OCI-LY7 (cell line): Measurements from ENCODE around the gene TCF12. TPM values are rescaled to one million over a fixed set of nuclear protein-coding genes. Genes with fewer than 3 reads are reported as not detected.
A peak's percentile ranks its signal among the peaks of the same experiment; 100 is the strongest.

Experiments
- BruUV-seq: library from RNA; stranded (reverse); fragments of 400-500 nt; replicated peaks from 2 replicates; lab custom pipeline; 2021; lab: Mats Ljungman, UMichigan
- CTCF ChIA-PET: fragments of 300-600 bp; sonication (Branson Sonifier 250); formaldehyde crosslinking; loops from one replicate; lab custom pipeline; 2022; ENCODE audit warnings: antibody characterized with exemption; ENCODE audit not compliant: unreplicated experiment; lab: Charles Lee
- POLR2A ChIA-PET: fragments of 300-600 bp; sonication (Branson Sonifier 250); formaldehyde crosslinking; loops from one replicate; lab custom pipeline; 2022; ENCODE audit warnings: antibody characterized with exemption; lab: Charles Lee
- DNase-seq: peaks from one replicate; pipeline ENCODE4 v3.0.0-alpha.2; 2015; ENCODE audit warnings: low spot score
- H2AFZ ChIP-seq: fragments of 200-600 bp; sonication (generic), shearing (Covaris generic); 2 replicates; pipeline ENCODE4 v1.6.1; 2014; ENCODE audit warnings: mild to moderate bottlenecking, antibody characterized with exemption, low read length, moderate library complexity
- H3K27ac ChIP-seq: fragments of 200-600 bp; sonication (generic); 2 replicates; pipeline ENCODE4 v1.5.1; 2014; ENCODE audit warnings: mixed run types, low read depth, mild to moderate bottlenecking, moderate library complexity, low read length, inconsistent platforms; ENCODE audit not compliant: poor library complexity, severe bottlenecking
- H3K36me3 ChIP-seq: fragments of 200-600 bp; sonication (generic); 2 replicates; pipeline ENCODE4 v1.6.1; 2014; ENCODE audit warnings: mild to moderate bottlenecking, antibody characterized with exemption, low read length, moderate library complexity, mixed read lengths; ENCODE audit not compliant: insufficient read depth
- H3K4me1 ChIP-seq: fragments of 200-600 bp; sonication (generic); 2 replicates; pipeline ENCODE4 v1.5.1; 2014; ENCODE audit warnings: mild to moderate bottlenecking, low read length; ENCODE audit not compliant: insufficient read depth, poor library complexity, severe bottlenecking
- H3K4me2 ChIP-seq: fragments of 200-600 bp; sonication (generic); 2 replicates; pipeline ENCODE4 v1.6.1; 2014; ENCODE audit warnings: mild to moderate bottlenecking, low read length
- H3K4me3 ChIP-seq: fragments of 200-600 bp; sonication (generic); 2 replicates; pipeline ENCODE4 v1.5.1; 2014; ENCODE audit warnings: mild to moderate bottlenecking, low read depth, low read length; ENCODE audit not compliant: poor library complexity, severe bottlenecking
- H3K79me2 ChIP-seq: fragments of 200-600 bp; sonication (generic); 2 replicates; pipeline ENCODE4 v1.6.1; 2016; ENCODE audit warnings: low read depth, mild to moderate bottlenecking, low read length, moderate library complexity, mixed read lengths; ENCODE audit not compliant: insufficient read depth
- H3K9me2 ChIP-seq: fragments of 200-600 bp; sonication (generic); 2 replicates; pipeline ENCODE4 v1.6.1; 2016; ENCODE audit warnings: mild to moderate bottlenecking, low read length, mixed read lengths; ENCODE audit not compliant: insufficient read depth
- H3K9me3 ChIP-seq: fragments of 200-600 bp; sonication (generic); 2 replicates; pipeline ENCODE4 v1.6.1; 2014; ENCODE audit warnings: mild to moderate bottlenecking, mixed run types, low read length, mixed read lengths
- H4K20me1 ChIP-seq: fragments of 200-600 bp; sonication (generic); 2 replicates; pipeline ENCODE4 v1.6.1; 2014; ENCODE audit warnings: mild to moderate bottlenecking, antibody characterized with exemption, low read length, moderate library complexity, mixed read lengths; ENCODE audit not compliant: insufficient read depth
- CTCF ChIP-seq: fragments of 200-600 bp; sonication (generic); conservative IDR thresholded peaks from 2 replicates; pipeline ENCODE4 v1.5.1; 2014; ENCODE audit warnings: mild to moderate bottlenecking, antibody characterized with exemption, low read length, moderate library complexity, mixed read lengths
- EZH2phosphoT487 ChIP-seq: fragments of 200-600 bp; sonication (generic); IDR thresholded peaks from 2 replicates; pipeline ENCODE4 v1.6.1; 2018; ENCODE audit warnings: low read depth, borderline replicate concordance, mild to moderate bottlenecking, mixed run types, antibody characterized with exemption, low read length, moderate library complexity, mixed read lengths
- intact Hi-C: fragments of 100-400 bp; cut with micrococcal nuclease; formaldehyde crosslinking; loops from one replicate; pipeline ENCODE4 v1.10.0; 2022; ENCODE audit not compliant: unreplicated experiment
- total RNA-seq, 2 experiments: library from RNA; depleted of rRNA in 1 of 2; stranded (reverse); fragments of >200 nt in 1 of 2; shearing (Covaris generic) in 1 of 2; gene quantifications; 2 replicates each; pipeline ENCODE4 v1.2.3, GENCODE V29; 2014 to 2022

The TCF12 gene
- total RNA-seq, 2 experiments from 2014 or later, result 51.6 to 139 TPM

- no TSS peak for BruUV-seq
Observed at GRCh38 chr15:56917652-56918045, 795 bp upstream of the TCF12 start.

GRCh38 chr15:56919031-56919608 is 676 bp downstream of the TCF12 start:
- H2AFZ ChIP-seq, result peak overlapping the region; percentile 93
- peaks cover 30% of the 10 kb centered on the region for H3K79me2 ChIP-seq
- POLR2A ChIA-PET, result interaction anchor here (1.1 to 1.3 kb wide), 4 partner anchors 9 to 262 kb away, joined by 3 to 5 read pairs (median 4); no protein-coding TSS in a partner anchor

More at GRCh38 chr15:56917652-56918045, 795 bp upstream of the TCF12 start:
- H3K4me2 ChIP-seq, result peak overlapping the region; percentile 74
- peak; percentile 11 for DNase-seq
- peak overlapping the region; percentile 93 for H2AFZ ChIP-seq
- CTCF ChIA-PET, result interaction anchor here (0.6 to 0.7 kb wide), 2 partner anchors 370 to 418 kb away, joined by 3 to 4 read pairs; no protein-coding TSS in a partner anchor
- H3K79me2 ChIP-seq, result peaks cover 30% of the 10 kb centered on the region
- H3K27ac ChIP-seq, result no peak overlapping the region
- peaks cover 19% of the 10 kb centered on the region for H3K36me3 ChIP-seq
- no peaks in the 10 kb centered on the region for H3K9me3 ChIP-seq
- H4K20me1 ChIP-seq, result peaks cover 8% of the 10 kb centered on the region; the same call in 1 of the 2 replicates
- H3K4me3 ChIP-seq, result peak overlapping the region; percentile 80
- peaks cover 30% of the 10 kb centered on the region for H3K4me1 ChIP-seq
- intact Hi-C loops, result loop anchor here (1.0 to 10.0 kb wide), 8 partner anchors 30 to 673 kb away; partner anchors contain the start of gene RFX7
- TF ChIP-seq EZH2phosphoT487 (no peak), CTCF (no peak)
- no peaks in the 10 kb centered on the region for H3K9me2 ChIP-seq
- POLR2A ChIA-PET, result interaction anchor here (0.6 to 1.4 kb wide), 5 partner anchors 11 to 476 kb away, joined by 3 to 5 read pairs (median 3); no protein-coding TSS in a partner anchor

More at GRCh38 chr15:56919031-56919608, 676 bp downstream of the TCF12 start:
- Histone ChIP-seq H3K4me2 (peak overlapping the region; percentile 74), H3K36me3 (peaks cover 32% of the 10 kb centered on the region), H3K9me2 (no peaks in the 10 kb centered on the region), H3K27ac (peak overlapping the region; percentile 74), H4K20me1 (peaks cover 8% of the 10 kb centered on the region; the same call in 1 of the 2 replicates), H3K4me3 (peak overlapping the region; percentile 80), H3K4me1 (peaks cover 30% of the 10 kb centered on the region), H3K9me3 (no peaks in the 10 kb centered on the region)
- intact Hi-C loops, result loop anchor here (2.0 to 10.0 kb wide), 6 partner anchors 218 to 674 kb away; partner anchors contain the start of gene RFX7
- DNase-seq, result peak; percentile 78
- CTCF ChIA-PET, result no interaction called here
- TF ChIP-seq CTCF (no peak), EZH2phosphoT487 (no peak)
- BruUV-seq, result no TSS peak
